ENCODE data around the gene SSB.
"Not testable (repeated sequence)": the region's sequence is repeated elsewhere in the genome, so short reads cannot be mapped to it uniquely, and the experiment has no call there.

The SSB gene

GRCh38 chr2:169798718-169799592, at the start of gene SSB:
Gene SSB (plus strand): TSS chr2:169798871. CDS start chr2:169800961, 2,090 bp downstream.
- DNase-seq = peak; percentile 94

- no peak for DNase-seq
These were observed 45.9 kb upstream of the SSB start for GRCh38 chr2:169752752-169753151.

GRCh38 chr2:169755083-169755870, 43.4 kb upstream of the SSB start:
- DNase-seq = no peak

- DNase-seq = no peak
These were observed 42.3 kb upstream of the SSB start for GRCh38 chr2:169756342-169756741.

- no peak for DNase-seq
These were observed 41.3 kb upstream of the SSB start for GRCh38 chr2:169757356-169757755.

- no peak for DNase-seq
These were observed 40.9 kb upstream of the SSB start for GRCh38 chr2:169757778-169758177.

- no peak for DNase-seq
These were observed 38.7 kb upstream of the SSB start for GRCh38 chr2:169759987-169760386.

- not testable (repeated sequence) for DNase-seq
These were observed 37.9 kb upstream of the SSB start for GRCh38 chr2:169760798-169761197.

- no peak for DNase-seq
These were observed 37.3 kb upstream of the SSB start for GRCh38 chr2:169761251-169761969.

- DNase-seq = no peak
These were observed 36.7 kb upstream of the SSB start for GRCh38 chr2:169761970-169762292.

- no peak for DNase-seq
These were observed 33.1 kb upstream of the SSB start for GRCh38 chr2:169765523-169765922.

GRCh38 chr2:169767243-169767888, 31.3 kb upstream of the SSB start:
- peak; percentile 53 to 75 for DNase-seq

GRCh38 chr2:169768262-169768995, 30.2 kb upstream of the SSB start:
- DNase-seq = peak; percentile 44 to 66

GRCh38 chr2:169771021-169771420, 27.6 kb upstream of the SSB start:
- no peak for DNase-seq

GRCh38 chr2:169771612-169772011, 27.1 kb upstream of the SSB start:
- no peak for DNase-seq

GRCh38 chr2:169772651-169773050, 26.0 kb upstream of the SSB start:
- no peak for DNase-seq

GRCh38 chr2:169775354-169775753, 23.3 kb upstream of the SSB start:
- no peak for DNase-seq

GRCh38 chr2:169775765-169776164, 22.9 kb upstream of the SSB start:
- DNase-seq = no peak

- DNase-seq = no peak
These were observed 22.4 kb upstream of the SSB start for GRCh38 chr2:169776252-169776761.

- DNase-seq = no peak
These were observed 20.2 kb upstream of the SSB start for GRCh38 chr2:169778446-169778845.

GRCh38 chr2:169781249-169782013, 17.2 kb upstream of the SSB start:
- DNase-seq = no peak
